Heart right ventricle (tissue), 16 donors: Measurements from ENCODE around the gene PAX5. TPM values are rescaled to one million over a fixed set of nuclear protein-coding genes. Genes with fewer than 3 reads are reported as not detected.

Experiments
- ATAC-seq, 8 donors: fragments of 200-7000 bp; cut with Tn5 transposase; one replicate each; pipeline ENCODE4 v1.9.1; 2020; ENCODE audit warnings: mild to moderate bottlenecking in 8 of 8, moderate library complexity in 8 of 8, moderate number of reproducible peaks in 1 of 8
- DNase-seq, 2 donors: peaks; one replicate each; pipeline ENCODE4 v3.0.0-alpha.2; 2020
- H3K27ac ChIP-seq, 10 donors: fragments of 200-600 bp; sonication (generic) in 2 of 10; one replicate each; pipeline versions ENCODE4 v1.5.0 to v1.8.0; 2020 to 2022; ENCODE audit warnings: mild to moderate bottlenecking in 3 of 10
- H3K27me3 ChIP-seq, 7 donors: fragments of 200-600 bp; one replicate each; pipeline ENCODE4 v1.8.0; 2021 to 2022; ENCODE audit warnings: mild to moderate bottlenecking in 2 of 7
- H3K36me3 ChIP-seq, 9 donors: fragments of 200-600 bp; sonication (generic) in 1 of 9; one replicate each; pipeline versions ENCODE4 v1.5.0 to v1.8.0; 2020 to 2022; ENCODE audit warnings: mild to moderate bottlenecking in 2 of 9
- H3K4me1 ChIP-seq, 9 donors: fragments of 200-600 bp; sonication (generic) in 1 of 9; one replicate each; pipeline versions ENCODE4 v1.5.0 to v1.8.0; 2020 to 2022; ENCODE audit warnings: mild to moderate bottlenecking in 4 of 9
- H3K4me3 ChIP-seq, 10 donors: fragments of 200-600 bp; sonication (generic) in 2 of 10; one replicate each; pipeline versions ENCODE4 v1.5.0 to v1.8.0; 2020 to 2022; ENCODE audit warnings: mild to moderate bottlenecking in 7 of 10, moderate library complexity in 2 of 10
- H3K9me3 ChIP-seq, 11 donors: fragments of 200-600 bp in 10 of 11; sonication (generic) in 2 of 11; one replicate each; pipeline versions ENCODE4 v1.5.0 to v1.8.0; 2013 to 2022; ENCODE audit warnings: mild to moderate bottlenecking in 2 of 11, control low read depth in 1 of 11, moderate library complexity in 1 of 11
- CTCF ChIP-seq, 9 donors: fragments of 200-600 bp; sonication (generic) in 2 of 9; IDR thresholded peaks; one replicate each; pipeline versions ENCODE4 v1.5.0 to v1.8.0; 2021 to 2022; ENCODE audit warnings: antibody characterized with exemption in 9 of 9, mild to moderate bottlenecking in 5 of 9, moderate library complexity in 1 of 9
- WGBS, 2 donors: extraction: QIAGEN DNeasy Blood & Tissue Kit; methylation state at CpG; one replicate each; pipeline ENCODE4 v1.1.7; 2013; ENCODE audit warnings: inconsistent platforms in 1 of 2; 5-methylcytosine and 5-hydroxymethylcytosine counted together
- intact Hi-C, 10 donors: fragments of 100-400 bp; cut with DNase I; formaldehyde crosslinking; loops; one replicate each; pipeline versions ENCODE4 v1.11.1 to v1.14.2; 2022
- polyA plus RNA-seq, 2 donors: library from polyadenylated mRNA; stranded (reverse); fragments of 200-250 nt; gene quantifications; one replicate each; pipeline ENCODE4 v1.2.3, GENCODE V29; 2013
- total RNA-seq, 10 donors: library from RNA; stranded (reverse); fragmentation: NEBNext Ultra II Directional in 3 of 10; extraction: Animal tissue kit (Norgen Biotek cat#: 25700) in 3 of 10; gene quantifications; one replicate each; pipeline versions ENCODE4 v1.2.1 to v1.2.4, GENCODE V29; 2021 to 2023
- donor health status: Arrhythmogenic right ventricular cardiomyopathy.
- donor health status: ischemic (EF 13 %, LVEDD 7.1; RV severe dilation, severe dysfunction).
- donor health status: healthy with polysubstance abuse.
- donor health status: DM: no; HTN: yes; CAD: no.
- donor health status: DM: no; HTN: no; CAD: no.
- donor health status: ischemic (EF 25% LVEDD 6.9; RV normal size, moderate dysfunction).
- donor health status: ischemic (EF 25% LVEDD 5.7; RV mildly dilated, moderate dysfunction).
- donor health status: healthy.
- donor health status: DM: yes; HTN: yes; CAD: no.
- donor health status: Ischemic cardiomyopathy.
- donor health status: ischemic (EF 35%, LVEDD 5.7; RV mildly dilated, moderate dysfunction).
- donor health status: nonischemic (EF 11% LVEDD 7.7; RV severe dilation, severe dysfunction).
- donor health status: DM: yes; HTN: yes; CAD: no.
- donor health status: PGD.
- donor health status: ischemic (EF 29% LVEDD 5.4; RV normal size, mild dysfunction).
- donor health status: nonischemic (EF 23%, LVEDD 6.1; RV moderate dilation, normal function).

Gene PAX5
- total and polyA plus RNA-seq, 12 donors: under 0.01 to 0.09 TPM; not detected in 10

GRCh38 chr9:37027582-37028419 lies 6.3 kb downstream of the PAX5 start:
- Histone ChIP-seq H3K27me3 (peaks cover 54 to 100% (median 100%) of the 10 kb centered on the region in 7 donors), H3K9me3 (no peaks in the 10 kb centered on the region), H3K4me3 (peak overlapping the region in 9 of 10 donors; percentile 1 to 46 (median 30)), H3K4me1 (peaks cover 10 to 51% (median 41%) of the 10 kb centered on the region in 9 donors), H3K27ac (no peak overlapping the region), H3K36me3 (no peaks in the 10 kb centered on the region)
- DNase-seq (peak; percentile 82 to 85), ATAC-seq (peak; percentile 88 to 98 (median 97))
- WGBS, 2 donors: 0 to 2% methylated on average over 45 to 58 of the region's 58 CpGs
- no peak for TF ChIP-seq CTCF (IDR thresholded peaks at IDR 0.05)
- intact Hi-C loops: loop anchor here in 1 of 10 donors (10.0 kb wide), 1 partner anchor 63 kb away; no protein-coding TSS in a partner anchor

GRCh38 chr9:37026931-37027581 lies 7.0 kb downstream of the PAX5 start:
- no peak for TF ChIP-seq CTCF (IDR thresholded peaks at IDR 0.05)

GRCh38 chr9:37026113-37026930 lies 7.7 kb downstream of the PAX5 start:
- H3K9me3 ChIP-seq: no peaks in the 10 kb centered on the region
- 3% methylated on average over 62 of the region's 62 CpGs for WGBS, 2 donors
- intact Hi-C loops: loop anchor here in 1 of 10 donors (10.0 kb wide), 1 partner anchor 62 kb away; no protein-coding TSS in a partner anchor
- DNase-seq (no peak), ATAC-seq (no peak)
- H3K4me1 ChIP-seq: peaks cover 10 to 51% (median 41%) of the 10 kb centered on the region in 9 donors
- no peak overlapping the region for H3K27ac ChIP-seq
- H3K27me3 ChIP-seq: peaks cover 54 to 100% (median 100%) of the 10 kb centered on the region in 7 donors
- H3K4me3 ChIP-seq: peak overlapping the region; percentile 3 to 47 (median 41)
- TF ChIP-seq CTCF (IDR thresholded peaks at IDR 0.05): no peak
- no peaks in the 10 kb centered on the region for H3K36me3 ChIP-seq

More at GRCh38 chr9:37026931-37027581, 7.0 kb downstream of the PAX5 start:
- Histone ChIP-seq H3K27me3 (peaks cover 54 to 100% (median 100%) of the 10 kb centered on the region in 7 donors), H3K27ac (no peak overlapping the region), H3K4me3 (peak overlapping the region in 8 of 10 donors; percentile 11 to 46 (median 31)), H3K9me3 (no peaks in the 10 kb centered on the region), H3K36me3 (no peaks in the 10 kb centered on the region), H3K4me1 (peaks cover 10 to 51% (median 41%) of the 10 kb centered on the region in 9 donors)
- DNase-seq (no peak), ATAC-seq (peak in 1 of 8 donors; percentile 4)
- 1 to 2% methylated on average over 56 of the region's 56 CpGs for WGBS, 2 donors
- intact Hi-C loops: loop anchor here in 1 of 10 donors (10.0 kb wide), 1 partner anchor 62 kb away; no protein-coding TSS in a partner anchor

GRCh38 chr9:37025823-37026112 lies 8.3 kb downstream of the PAX5 start:
- TF ChIP-seq CTCF (IDR thresholded peaks at IDR 0.05): no peak
- ATAC-seq (no peak), DNase-seq (no peak)
- Histone ChIP-seq H3K27ac (no peak overlapping the region), H3K4me1 (peaks cover 10 to 51% (median 41%) of the 10 kb centered on the region in 9 donors), H3K36me3 (no peaks in the 10 kb centered on the region), H3K4me3 (peak overlapping the region; percentile 13 to 47 (median 41)), H3K9me3 (no peaks in the 10 kb centered on the region), H3K27me3 (peaks cover 54 to 100% (median 100%) of the 10 kb centered on the region in 7 donors)
- WGBS, 2 donors: 2 to 3% methylated on average over 9 of the region's 9 CpGs
- intact Hi-C loops: loop anchor here in 1 of 10 donors (10.0 kb wide), 1 partner anchor 61 kb away; no protein-coding TSS in a partner anchor
